ENCODE results near the gene PLXDC1.

DNA sequence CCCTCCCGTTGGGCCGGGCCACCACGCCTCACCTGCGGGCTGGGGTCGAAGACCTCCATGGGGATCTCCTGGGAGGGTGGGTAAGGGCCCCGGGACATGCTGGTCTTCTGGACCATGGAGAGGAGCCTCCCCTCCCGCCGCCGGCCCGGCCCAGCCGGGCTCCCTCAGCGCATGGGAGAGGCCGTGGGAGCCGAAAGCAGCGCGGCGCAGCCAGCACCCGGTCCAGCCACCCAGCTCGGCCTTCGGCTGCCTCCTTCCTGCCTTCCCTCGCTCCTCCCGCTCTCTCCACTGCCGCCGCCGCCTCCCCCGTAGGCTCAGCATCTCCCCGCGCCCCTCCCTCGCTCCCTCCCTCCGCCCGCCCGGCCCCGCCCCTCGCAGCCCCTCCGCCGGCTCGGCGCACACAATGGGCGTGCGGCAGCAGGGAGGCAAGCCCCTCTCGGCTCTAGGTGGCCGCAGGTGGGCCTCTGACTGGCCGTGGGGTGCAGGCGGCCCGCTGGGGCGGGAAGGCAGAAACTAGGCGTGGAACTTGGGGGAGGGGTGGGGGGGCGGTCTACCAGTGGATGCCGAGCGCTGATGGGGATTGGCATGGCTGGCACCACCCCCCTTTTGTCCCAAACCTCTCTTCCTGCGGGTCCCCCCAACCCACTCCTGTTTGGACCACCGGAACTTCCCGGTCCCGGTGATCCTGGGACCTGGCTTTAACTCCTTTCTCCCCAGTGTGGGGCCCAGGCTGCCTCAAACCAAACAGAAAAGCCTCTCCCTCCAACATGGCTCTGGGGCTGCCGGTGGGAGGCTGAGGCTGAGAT lies 46.1 kb upstream of the PLXDC1 start, which contains the start of gene CACNB1:
- TF ChIP-seq, protein P1, sequence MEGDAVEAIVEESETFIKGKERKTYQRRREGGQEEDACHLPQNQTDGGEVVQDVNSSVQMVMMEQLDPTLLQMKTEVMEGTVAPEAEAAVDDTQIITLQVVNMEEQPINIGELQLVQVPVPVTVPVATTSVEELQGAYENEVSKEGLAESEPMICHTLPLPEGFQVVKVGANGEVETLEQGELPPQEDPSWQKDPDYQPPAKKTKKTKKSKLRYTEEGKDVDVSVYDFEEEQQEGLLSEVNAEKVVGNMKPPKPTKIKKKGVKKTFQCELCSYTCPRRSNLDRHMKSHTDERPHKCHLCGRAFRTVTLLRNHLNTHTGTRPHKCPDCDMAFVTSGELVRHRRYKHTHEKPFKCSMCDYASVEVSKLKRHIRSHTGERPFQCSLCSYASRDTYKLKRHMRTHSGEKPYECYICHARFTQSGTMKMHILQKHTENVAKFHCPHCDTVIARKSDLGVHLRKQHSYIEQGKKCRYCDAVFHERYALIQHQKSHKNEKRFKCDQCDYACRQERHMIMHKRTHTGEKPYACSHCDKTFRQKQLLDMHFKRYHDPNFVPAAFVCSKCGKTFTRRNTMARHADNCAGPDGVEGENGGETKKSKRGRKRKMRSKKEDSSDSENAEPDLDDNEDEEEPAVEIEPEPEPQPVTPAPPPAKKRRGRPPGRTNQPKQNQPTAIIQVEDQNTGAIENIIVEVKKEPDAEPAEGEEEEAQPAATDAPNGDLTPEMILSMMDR (IDR thresholded peaks at IDR 0.05) = no peak
- TF ChIP-seq EZH2 (IDR thresholded peaks at IDR 0.05) = no peak

All from neural progenitor cell (in vitro differentiated cells).